C4-2B (cell line): Measurements from ENCODE around the gene GBP4.

ENCODE experiments used
- H3K27ac ChIP-seq: fragments of 450-650 bp; 2 replicates; pipeline ENCODE4 v1.5.1; 2017
- ZFX ChIP-seq: fragments of 450-650 bp; IDR thresholded peaks from 2 replicates; pipeline ENCODE4 v1.6.1; 2017
- TF ChIP-seq, protein P1 (sequence below): fragments of 450-650 bp; conservative IDR thresholded peaks from 2 replicates; pipeline ENCODE4 v1.5.1; 2017; ENCODE audit warnings: mild to moderate bottlenecking

GBP4 gene

DNA sequence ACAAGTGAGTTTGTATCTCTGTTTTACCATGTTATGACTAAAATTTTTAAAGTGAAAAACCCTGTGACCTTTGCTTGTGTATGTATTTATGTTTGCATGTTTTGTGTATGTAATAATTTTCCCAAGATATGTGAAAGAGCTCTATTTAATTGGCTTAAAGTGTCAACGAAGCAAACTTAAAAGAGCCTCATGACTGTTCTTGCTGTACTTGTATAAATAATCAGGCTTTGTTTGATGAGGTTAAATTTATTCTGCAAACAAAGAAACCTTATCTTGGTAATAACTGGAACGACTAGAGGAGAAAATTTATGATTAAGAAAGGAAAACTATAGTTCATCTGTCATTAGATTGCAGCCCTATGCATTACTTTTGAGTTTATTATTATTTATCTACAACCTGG lies 29.6 kb downstream of the GBP4 start:
- H3K27ac ChIP-seq = no peak overlapping the region
- TF ChIP-seq, protein P1, sequence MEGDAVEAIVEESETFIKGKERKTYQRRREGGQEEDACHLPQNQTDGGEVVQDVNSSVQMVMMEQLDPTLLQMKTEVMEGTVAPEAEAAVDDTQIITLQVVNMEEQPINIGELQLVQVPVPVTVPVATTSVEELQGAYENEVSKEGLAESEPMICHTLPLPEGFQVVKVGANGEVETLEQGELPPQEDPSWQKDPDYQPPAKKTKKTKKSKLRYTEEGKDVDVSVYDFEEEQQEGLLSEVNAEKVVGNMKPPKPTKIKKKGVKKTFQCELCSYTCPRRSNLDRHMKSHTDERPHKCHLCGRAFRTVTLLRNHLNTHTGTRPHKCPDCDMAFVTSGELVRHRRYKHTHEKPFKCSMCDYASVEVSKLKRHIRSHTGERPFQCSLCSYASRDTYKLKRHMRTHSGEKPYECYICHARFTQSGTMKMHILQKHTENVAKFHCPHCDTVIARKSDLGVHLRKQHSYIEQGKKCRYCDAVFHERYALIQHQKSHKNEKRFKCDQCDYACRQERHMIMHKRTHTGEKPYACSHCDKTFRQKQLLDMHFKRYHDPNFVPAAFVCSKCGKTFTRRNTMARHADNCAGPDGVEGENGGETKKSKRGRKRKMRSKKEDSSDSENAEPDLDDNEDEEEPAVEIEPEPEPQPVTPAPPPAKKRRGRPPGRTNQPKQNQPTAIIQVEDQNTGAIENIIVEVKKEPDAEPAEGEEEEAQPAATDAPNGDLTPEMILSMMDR = no peak
- no peak for TF ChIP-seq ZFX

DNA sequence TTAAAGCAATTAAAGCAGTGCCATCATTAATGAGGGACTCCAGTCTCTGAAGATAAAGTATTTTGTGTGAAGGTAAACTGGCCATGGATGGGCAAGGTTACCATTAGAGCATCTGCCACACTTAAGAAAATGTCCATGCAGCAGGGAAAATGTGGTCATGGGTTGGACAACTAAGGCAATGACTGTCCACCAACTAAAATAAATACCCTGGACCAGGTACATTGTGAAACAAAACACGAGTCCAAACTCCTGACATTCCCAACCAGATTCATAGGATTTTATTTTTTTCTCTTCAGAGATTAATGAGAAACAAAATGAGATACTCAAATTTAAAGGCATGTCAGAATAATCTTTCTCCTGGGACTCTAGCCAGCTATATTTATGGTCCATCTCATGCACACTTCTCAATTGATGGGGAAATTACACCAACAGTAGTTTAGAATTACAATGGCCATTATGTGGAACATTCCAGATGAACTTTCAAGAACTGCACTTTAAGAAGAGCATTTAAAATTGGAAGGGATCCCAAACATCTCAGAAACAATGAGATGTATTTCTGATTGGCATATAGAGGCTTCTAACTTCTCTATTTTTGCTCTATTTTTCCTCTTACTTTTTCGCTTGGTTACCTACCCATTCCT lies 31.0 kb downstream of the GBP4 start:
- H3K27ac ChIP-seq = no peak overlapping the region
- TF ChIP-seq, protein P1 = no peak
- no peak for TF ChIP-seq ZFX

DNA sequence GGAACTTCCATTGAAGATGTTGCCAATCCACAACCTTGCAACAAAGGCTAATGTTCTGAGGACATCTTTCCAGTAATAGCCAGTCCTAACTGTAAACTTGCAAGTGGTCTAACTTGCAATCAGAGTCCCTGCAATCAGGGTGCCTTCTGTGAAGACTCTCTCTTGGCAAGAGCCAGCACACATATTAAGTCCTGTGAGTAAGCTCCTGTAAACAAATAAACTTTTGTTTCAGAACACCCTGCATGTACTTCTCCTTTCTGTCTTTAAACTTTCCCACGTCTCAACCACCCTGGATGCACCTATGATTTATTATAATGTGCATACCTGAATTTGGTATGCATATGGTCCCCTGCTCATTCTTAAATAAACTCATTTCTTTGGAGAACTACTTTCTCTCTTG lies 32.0 kb downstream of the GBP4 start:
- no peak overlapping the region for H3K27ac ChIP-seq
- TF ChIP-seq, protein P1 = no peak
- no peak for TF ChIP-seq ZFX

DNA sequence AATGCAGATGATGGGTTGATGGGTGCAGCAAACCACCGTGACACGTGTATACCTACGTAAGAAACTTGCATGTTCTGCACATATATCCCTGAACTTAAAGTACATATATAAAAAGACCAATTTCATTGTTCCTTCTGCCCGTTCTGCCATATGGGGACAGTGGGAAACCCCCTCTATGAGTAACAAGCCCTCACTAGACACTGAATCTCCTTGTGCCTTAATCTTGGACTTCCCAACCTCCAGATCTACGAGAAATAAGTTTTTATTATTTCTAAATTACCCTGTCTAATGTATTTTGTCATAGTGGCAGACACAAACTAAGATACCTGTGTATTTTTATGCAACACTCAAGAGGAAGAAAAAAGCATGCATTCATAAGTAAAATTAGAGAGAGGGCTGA lies 32.9 kb downstream of the GBP4 start:
- no peak overlapping the region for H3K27ac ChIP-seq
- TF ChIP-seq, protein P1 = no peak
- TF ChIP-seq ZFX = no peak

DNA sequence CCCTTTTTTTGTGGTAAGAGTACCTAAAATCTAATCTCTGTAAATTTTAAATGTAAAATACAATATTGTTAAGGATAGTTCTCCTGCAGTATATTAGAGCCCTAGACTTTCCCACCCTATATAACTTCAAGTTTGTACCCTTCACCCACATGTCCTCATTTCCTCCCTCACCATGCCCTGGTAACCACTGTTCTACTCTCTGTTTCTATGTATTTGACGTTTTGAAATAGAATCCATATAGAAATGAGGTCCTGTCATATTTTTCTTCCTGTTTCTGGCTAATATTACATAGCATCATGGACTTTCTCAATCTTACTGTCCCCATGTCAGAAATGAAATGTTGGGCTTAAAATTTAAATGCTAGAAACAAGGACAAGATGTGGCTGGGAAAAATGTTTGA lies 47.7 kb downstream of the GBP4 start:
- no peak overlapping the region for H3K27ac ChIP-seq
- TF ChIP-seq, protein P1 = no peak
- TF ChIP-seq ZFX = no peak

DNA sequence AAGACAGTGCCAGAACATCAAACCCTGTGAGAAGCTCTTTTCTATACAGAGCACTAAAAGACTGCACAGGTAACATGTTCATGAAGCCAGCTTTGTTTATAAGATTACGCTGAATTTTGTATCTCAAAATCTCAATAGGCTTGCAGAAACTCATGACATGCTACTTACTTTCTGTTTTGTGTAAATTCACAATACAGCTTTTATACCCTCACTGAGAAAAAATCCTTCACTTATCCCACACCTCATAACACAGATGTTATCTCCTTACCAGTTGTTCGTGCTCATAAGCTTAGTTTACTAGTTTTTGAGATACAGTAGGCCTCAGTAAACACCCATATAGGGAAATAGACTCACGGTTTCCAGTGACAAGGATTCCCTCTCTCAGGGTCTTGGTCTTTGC lies 48.8 kb downstream of the GBP4 start:
- TF ChIP-seq, protein P1 = no peak
- TF ChIP-seq ZFX = no peak

DNA sequence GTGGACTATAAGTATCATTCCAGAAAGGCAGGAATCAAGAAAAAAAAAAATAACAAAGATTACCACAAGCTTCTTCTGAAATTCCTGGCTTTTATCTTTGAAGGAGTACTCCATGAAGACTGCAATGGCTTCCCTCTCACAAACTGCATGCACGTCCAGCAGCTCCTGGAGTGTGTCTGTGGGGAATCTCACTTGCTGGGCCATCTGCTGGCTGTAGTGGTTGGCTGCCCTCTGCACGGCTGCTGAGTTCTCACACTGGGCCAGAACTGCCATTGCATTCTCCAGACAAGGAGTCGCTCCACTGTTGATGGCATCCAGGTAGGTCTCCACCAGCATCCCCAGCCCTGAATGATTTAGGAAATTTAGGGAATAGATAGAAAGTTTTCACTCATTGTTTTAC lies 49.5 kb downstream of the GBP4 start:
- no peak overlapping the region for H3K27ac ChIP-seq
- TF ChIP-seq ZFX = no peak
- TF ChIP-seq, protein P1 = no peak

More for the DNA sequence above, 48.8 kb downstream of the GBP4 start:
- H3K27ac ChIP-seq = no peak overlapping the region
